Kidney (tissue), 14 donors: ENCODE measurements around the gene OPTC. TPM values are rescaled to one million over a fixed set of nuclear protein-coding genes. Genes with fewer than 3 reads are reported as not detected.
A peak's percentile ranks its signal among the peaks of the same experiment; 100 is the strongest.

Source experiments
- DNase-seq, 5 donors: peaks; one replicate each; pipeline ENCODE4 v3.0.0-alpha.2; 2013 to 2020
- FAIRE-seq: peaks from 2 replicates; lab custom pipeline; 2012; peaks lifted over from hg19 to GRCh38; lab: Jason Lieb, UNC
- H3K27ac ChIP-seq, 2 donors: one replicate each; pipeline ENCODE4 v1.7.0; 2013; ENCODE audit warnings: low read depth in 2 of 2, low read length in 2 of 2, inconsistent platforms in 1 of 2
- H3K27me3 ChIP-seq: one replicate; pipeline ENCODE4 v1.7.1; 2013; ENCODE audit warnings: low read length, inconsistent platforms; ENCODE audit not compliant: control insufficient read depth, insufficient read depth
- H3K36me3 ChIP-seq, 3 donors: one replicate each; pipeline versions ENCODE4 v1.7.0 to v1.7.1; 2013; ENCODE audit warnings: low read length in 3 of 3, control low read depth in 1 of 3, inconsistent platforms in 1 of 3; ENCODE audit not compliant: insufficient read depth in 3 of 3, control insufficient read depth in 2 of 3
- H3K4me1 ChIP-seq, 3 donors: one replicate each; pipeline versions ENCODE4 v1.7.0 to v1.7.1; 2013; ENCODE audit warnings: low read length in 3 of 3, inconsistent platforms in 1 of 3, low read depth in 1 of 3; ENCODE audit not compliant: control insufficient read depth in 2 of 3, insufficient read depth in 2 of 3
- H3K4me3 ChIP-seq, 3 donors: one replicate each; pipeline versions ENCODE4 v1.7.0 to v1.8.1; 2013; ENCODE audit warnings: low read length in 3 of 3, control low read depth in 1 of 3, inconsistent platforms in 1 of 3
- H3K9ac ChIP-seq, 3 donors: one replicate each; pipeline versions ENCODE4 v1.7.0 to v1.7.1; 2013; ENCODE audit warnings: low read length in 3 of 3, control low read depth in 1 of 3, inconsistent platforms in 1 of 3
- H3K9me3 ChIP-seq, 3 donors: one replicate each; pipeline versions ENCODE4 v1.7.0 to v1.7.1; 2013; ENCODE audit warnings: low read length in 3 of 3, control low read depth in 1 of 3, inconsistent platforms in 1 of 3; ENCODE audit not compliant: control insufficient read depth in 2 of 3, insufficient read depth in 1 of 3
- intact Hi-C: fragments of 100-400 bp; cut with DNase I; formaldehyde crosslinking; loops from one replicate; pipeline ENCODE4 v1.11.1; 2022
- polyA plus RNA-seq: library from polyadenylated mRNA; stranded (reverse); fragments of 350-450 nt; fragmentation: Illumina TruSeq; extraction: RNeasy Lipid Tissue Mini Kit (QIAGEN cat#74804); gene quantifications from one replicate; pipeline ENCODE4 v1.2.3, GENCODE V29; 2014; ENCODE audit warnings: low read depth, low replicate concordance; ENCODE audit not compliant: insufficient read depth
- total RNA-seq: library from RNA; stranded (reverse); fragmentation: NEBNext Ultra II Directional; extraction: Animal tissue kit (Norgen Biotek cat#: 25700); gene quantifications from one replicate; pipeline ENCODE4 v1.2.1, GENCODE V29; 2021
- TF ChIP-seq, protein P1 (sequence below): IDR thresholded peaks from 3 replicates; pipeline ENCODE4 v1.5.1; 2012; ENCODE audit warnings: mild to moderate bottlenecking, moderate library complexity, borderline replicate concordance; ENCODE audit not compliant: insufficient read depth; ENCODE audit errors: extremely low read depth
- donor health status: control.
- donor health status: control.
- donor health status: control.
- donor health status: control.
- donor health status: control.
- donor health status: DM: yes; HTN: yes; CAD: no.
- donor health status: Normal renal cell carcinoma (clear cell type).

Gene OPTC
- total and polyA plus RNA-seq, 2 donors from 2014 or later: not detected

DNA sequence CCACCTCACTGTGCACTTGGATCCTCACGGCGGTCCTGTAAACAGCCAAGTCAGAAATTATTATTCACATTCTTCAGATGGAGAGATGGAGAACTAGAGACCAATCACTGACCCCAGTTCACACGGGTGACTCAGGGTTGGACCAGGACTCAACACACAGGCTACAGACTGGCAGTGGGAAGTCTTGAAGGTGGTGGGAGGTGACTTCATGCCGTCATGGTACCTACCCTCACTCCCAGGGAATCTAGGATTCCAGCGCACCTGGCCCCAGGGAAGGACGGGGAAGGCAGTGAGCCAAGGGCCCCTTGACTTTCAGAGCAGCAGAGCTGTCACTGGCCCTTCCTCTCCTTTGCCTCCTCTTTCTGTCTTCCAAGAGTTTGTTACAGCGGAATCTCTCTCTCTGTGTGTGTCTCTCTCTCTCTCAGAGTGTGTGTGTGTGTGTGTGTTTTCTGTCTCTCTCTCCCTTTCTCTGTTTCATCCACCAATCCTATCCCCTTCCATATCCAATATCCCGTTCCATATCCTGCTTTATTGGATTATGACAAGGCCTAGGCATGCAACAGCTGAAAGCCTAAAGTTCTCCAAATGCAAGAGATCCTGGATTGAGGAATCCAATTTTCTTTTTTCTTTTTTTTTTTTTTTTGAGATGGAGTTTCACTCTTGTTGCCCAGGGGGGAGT, 11.7 kb downstream of the OPTC start:
- Histone ChIP-seq H3K36me3 (no peaks in the 10 kb centered on the region), H3K4me3 (no peak overlapping the region), H3K9me3 (no peaks in the 10 kb centered on the region), H3K27ac (no peak overlapping the region), H3K9ac (no peak overlapping the region), H3K4me1 (peaks cover 0 to 2% (median 0%) of the 10 kb centered on the region in 3 donors), H3K27me3 (no peaks in the 10 kb centered on the region)
- FAIRE-seq: no peak
- intact Hi-C loops: no loop called here
- no peak for DNase-seq
- TF ChIP-seq, protein P1, sequence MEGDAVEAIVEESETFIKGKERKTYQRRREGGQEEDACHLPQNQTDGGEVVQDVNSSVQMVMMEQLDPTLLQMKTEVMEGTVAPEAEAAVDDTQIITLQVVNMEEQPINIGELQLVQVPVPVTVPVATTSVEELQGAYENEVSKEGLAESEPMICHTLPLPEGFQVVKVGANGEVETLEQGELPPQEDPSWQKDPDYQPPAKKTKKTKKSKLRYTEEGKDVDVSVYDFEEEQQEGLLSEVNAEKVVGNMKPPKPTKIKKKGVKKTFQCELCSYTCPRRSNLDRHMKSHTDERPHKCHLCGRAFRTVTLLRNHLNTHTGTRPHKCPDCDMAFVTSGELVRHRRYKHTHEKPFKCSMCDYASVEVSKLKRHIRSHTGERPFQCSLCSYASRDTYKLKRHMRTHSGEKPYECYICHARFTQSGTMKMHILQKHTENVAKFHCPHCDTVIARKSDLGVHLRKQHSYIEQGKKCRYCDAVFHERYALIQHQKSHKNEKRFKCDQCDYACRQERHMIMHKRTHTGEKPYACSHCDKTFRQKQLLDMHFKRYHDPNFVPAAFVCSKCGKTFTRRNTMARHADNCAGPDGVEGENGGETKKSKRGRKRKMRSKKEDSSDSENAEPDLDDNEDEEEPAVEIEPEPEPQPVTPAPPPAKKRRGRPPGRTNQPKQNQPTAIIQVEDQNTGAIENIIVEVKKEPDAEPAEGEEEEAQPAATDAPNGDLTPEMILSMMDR: no peak

DNA sequence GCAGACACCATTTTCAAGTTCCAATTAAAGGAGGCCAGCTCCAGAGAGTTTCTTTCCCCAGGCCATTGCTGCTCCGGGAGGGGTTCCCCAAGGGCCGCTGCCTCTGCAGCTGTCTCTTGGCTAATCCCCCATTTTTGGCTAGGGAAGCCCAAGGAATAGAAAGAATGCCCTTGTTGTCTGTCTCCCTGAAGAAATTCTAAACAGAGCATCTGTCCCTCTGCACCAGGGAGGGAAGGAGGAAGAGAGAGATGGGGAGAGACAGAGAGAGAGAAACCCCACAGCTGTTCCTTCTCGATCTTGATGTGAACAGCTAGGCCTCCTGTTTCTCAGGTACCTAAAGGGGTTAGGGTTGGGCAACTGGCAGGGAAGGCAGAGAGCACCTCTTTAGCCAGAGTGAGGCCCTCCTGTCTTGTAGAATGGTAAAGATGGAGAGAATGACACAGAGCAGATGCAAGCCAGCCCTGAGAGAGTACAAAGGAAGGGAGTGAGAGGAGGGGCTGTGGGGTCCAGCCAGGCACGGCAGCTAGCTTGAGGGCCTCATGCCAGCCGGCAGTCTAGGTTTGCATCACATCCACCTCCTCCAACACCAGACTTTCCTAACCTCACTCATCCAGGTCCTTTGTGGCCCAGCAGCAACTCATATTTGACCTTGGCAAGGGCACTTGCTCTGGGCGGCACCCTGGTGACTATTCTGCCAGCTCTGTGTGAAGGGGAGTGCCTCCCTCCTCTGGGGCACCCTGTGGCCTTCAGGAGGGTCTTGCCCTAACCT, 13.1 kb downstream of the OPTC start:
- Histone ChIP-seq H3K9me3 (no peaks in the 10 kb centered on the region), H3K27me3 (no peaks in the 10 kb centered on the region), H3K4me1 (peaks cover 0 to 2% (median 0%) of the 10 kb centered on the region in 3 donors), H3K27ac (no peak overlapping the region), H3K4me3 (no peak overlapping the region), H3K9ac (no peak overlapping the region), H3K36me3 (no peaks in the 10 kb centered on the region)
- DNase-seq (peak in 3 of 5 donors; percentile 41 to 70 (median 66)), FAIRE-seq (no peak)
- intact Hi-C loops: no loop called here
- TF ChIP-seq, protein P1: no peak

GRCh38 chr1:203507759-203508158, 13.8 kb downstream of the OPTC start:
- TF ChIP-seq, protein P1: no peak
- Histone ChIP-seq H3K27me3 (no peaks in the 10 kb centered on the region), H3K36me3 (no peaks in the 10 kb centered on the region), H3K9me3 (no peaks in the 10 kb centered on the region), H3K27ac (no peak overlapping the region), H3K9ac (no peak overlapping the region), H3K4me3 (no peak overlapping the region), H3K4me1 (peaks cover 0 to 5% (median 0%) of the 10 kb centered on the region in 3 donors)
- FAIRE-seq (no peak), DNase-seq (no peak)
- intact Hi-C loops: no loop called here
